ENCODE data around the gene CD52. TPM values are rescaled to one million over a fixed set of nuclear protein-coding genes. Genes with fewer than 3 reads are reported as not detected.

The CD52 gene
- total and polyA plus RNA-seq, 11 donors: 1.6 to 89.9 (median 6.5) TPM; not detected in 1

GRCh38 chr1:26350701-26351589 lies 33.2 kb downstream of the CD52 start:
- Histone ChIP-seq H3K27me3 (peaks cover 0 to 19% (median 0%) of the 10 kb centered on the region in 9 donors), H3K4me3 (no peak overlapping the region), H3K9me3 (no peaks in the 10 kb centered on the region), H3K4me1 (peaks cover 0 to 6% (median 0%) of the 10 kb centered on the region in 12 donors), H3K36me3 (no peaks in the 10 kb centered on the region), H3K27ac (no peak overlapping the region)
- DNase-seq: no peak
- TF ChIP-seq, protein P1, sequence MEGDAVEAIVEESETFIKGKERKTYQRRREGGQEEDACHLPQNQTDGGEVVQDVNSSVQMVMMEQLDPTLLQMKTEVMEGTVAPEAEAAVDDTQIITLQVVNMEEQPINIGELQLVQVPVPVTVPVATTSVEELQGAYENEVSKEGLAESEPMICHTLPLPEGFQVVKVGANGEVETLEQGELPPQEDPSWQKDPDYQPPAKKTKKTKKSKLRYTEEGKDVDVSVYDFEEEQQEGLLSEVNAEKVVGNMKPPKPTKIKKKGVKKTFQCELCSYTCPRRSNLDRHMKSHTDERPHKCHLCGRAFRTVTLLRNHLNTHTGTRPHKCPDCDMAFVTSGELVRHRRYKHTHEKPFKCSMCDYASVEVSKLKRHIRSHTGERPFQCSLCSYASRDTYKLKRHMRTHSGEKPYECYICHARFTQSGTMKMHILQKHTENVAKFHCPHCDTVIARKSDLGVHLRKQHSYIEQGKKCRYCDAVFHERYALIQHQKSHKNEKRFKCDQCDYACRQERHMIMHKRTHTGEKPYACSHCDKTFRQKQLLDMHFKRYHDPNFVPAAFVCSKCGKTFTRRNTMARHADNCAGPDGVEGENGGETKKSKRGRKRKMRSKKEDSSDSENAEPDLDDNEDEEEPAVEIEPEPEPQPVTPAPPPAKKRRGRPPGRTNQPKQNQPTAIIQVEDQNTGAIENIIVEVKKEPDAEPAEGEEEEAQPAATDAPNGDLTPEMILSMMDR (IDR thresholded peaks at IDR 0.05): no peak
- TF ChIP-seq POLR2A (IDR thresholded peaks at IDR 0.05): no peak
- intact Hi-C loops (cut with DNase I): no loop called here
- peak in 1 of 4 donors; percentile 9 for ATAC-seq
- 77 to 83% (median 79%) methylated on average over 9 of the region's 9 CpGs for WGBS, 4 donors

DNA sequence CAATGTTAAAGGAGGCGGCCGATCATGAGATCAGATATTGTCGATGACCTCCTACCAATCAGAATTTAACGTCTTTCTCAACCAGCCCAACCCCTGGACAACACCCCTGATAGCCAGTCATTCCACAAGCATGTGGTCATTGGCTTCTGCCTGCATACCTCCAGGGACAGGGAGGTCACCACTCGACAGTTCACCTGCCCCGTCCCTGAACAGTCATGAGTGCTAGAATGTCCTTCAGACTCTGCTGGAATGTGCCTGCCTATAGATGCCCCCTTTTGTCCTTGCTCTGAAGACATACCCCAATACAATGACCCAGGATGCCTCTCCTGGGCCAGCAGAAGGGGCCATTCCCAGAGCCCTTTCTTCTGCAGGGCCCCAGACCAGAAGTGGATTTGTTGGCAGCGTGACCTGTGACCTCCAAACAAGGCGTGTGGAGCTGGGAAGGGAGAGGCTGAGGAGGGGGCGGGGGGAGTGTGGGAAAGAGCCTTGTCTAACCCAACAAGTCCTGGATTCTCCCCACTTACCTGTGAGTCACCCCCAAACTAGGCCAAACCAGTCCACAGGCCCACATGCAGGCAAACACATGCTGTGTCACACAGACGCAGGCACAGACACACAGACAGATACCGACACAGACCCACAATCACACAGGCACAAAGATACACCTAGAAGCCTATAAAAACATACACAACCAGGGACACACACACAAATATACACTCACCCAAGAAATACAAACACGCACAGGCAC lies 34.0 kb downstream of the CD52 start:
- H3K36me3 ChIP-seq: no peaks in the 10 kb centered on the region
- ATAC-seq (no peak), DNase-seq (no peak)
- WGBS, 4 donors: 78 to 86% (median 82%) methylated on average over 12 of the region's 12 CpGs
- peaks cover 0 to 27% (median 0%) of the 10 kb centered on the region in 9 donors for H3K27me3 ChIP-seq
- H3K27ac ChIP-seq: no peak overlapping the region
- TF ChIP-seq, protein P1 (IDR thresholded peaks at IDR 0.05): no peak
- TF ChIP-seq POLR2A (IDR thresholded peaks at IDR 0.05): no peak
- H3K4me3 ChIP-seq: no peak overlapping the region
- peaks cover 0 to 6% (median 0%) of the 10 kb centered on the region in 12 donors for H3K4me1 ChIP-seq
- intact Hi-C loops (cut with DNase I): no loop called here
- no peaks in the 10 kb centered on the region for H3K9me3 ChIP-seq

DNA sequence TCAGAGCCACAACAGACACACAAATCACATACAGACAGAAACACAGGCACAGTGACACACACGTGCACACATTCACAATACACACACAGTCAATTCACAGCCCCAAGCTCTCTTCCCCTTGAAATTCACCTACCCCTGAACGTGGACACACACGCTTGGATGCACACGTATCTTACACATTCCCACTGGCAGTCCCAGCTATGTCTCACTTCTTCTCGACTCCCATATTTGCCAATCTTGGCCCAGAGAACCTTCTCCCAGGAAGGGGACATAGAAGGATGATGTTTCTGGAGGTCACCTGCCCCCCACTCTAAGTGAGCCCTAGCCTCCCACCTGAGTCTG lies 34.6 kb downstream of the CD52 start:
- Histone ChIP-seq H3K27me3 (peaks cover 0 to 27% (median 0%) of the 10 kb centered on the region in 9 donors), H3K4me1 (peaks cover 0 to 6% (median 0%) of the 10 kb centered on the region in 12 donors), H3K9me3 (no peaks in the 10 kb centered on the region), H3K27ac (no peak overlapping the region), H3K36me3 (no peaks in the 10 kb centered on the region), H3K4me3 (no peak overlapping the region)
- ATAC-seq: no peak
- TF ChIP-seq, protein P1 (IDR thresholded peaks at IDR 0.05): no peak
- no peak for TF ChIP-seq POLR2A (IDR thresholded peaks at IDR 0.05)
- 87 to 94% (median 89%) methylated on average over 5 of the region's 5 CpGs for WGBS, 4 donors
- DNase-seq: no peak
- intact Hi-C loops (cut with DNase I): no loop called here
